LNCaP clone FGC (cell line): ENCODE results near the gene FHL3.

ENCODE experiments used
- DNase-seq: peaks from one replicate; pipeline ENCODE4 v3.0.0-alpha.2; 2011; ENCODE audit warnings: low read depth
- H3K4me3 ChIP-seq: 2 replicates; pipeline ENCODE4 v1.5.1; 2011; ENCODE audit warnings: mild to moderate bottlenecking, low read depth, low read length, control low read depth
- CTCF ChIP-seq: IDR thresholded peaks from 2 replicates; pipeline ENCODE4 v1.5.1; 2012; ENCODE audit warnings: mild to moderate bottlenecking; ENCODE audit not compliant: control insufficient read depth, insufficient read depth; ENCODE audit errors: extremely low read depth

FHL3 gene

GRCh38 chr1:38000233-38000528 is 5.1 kb downstream of the FHL3 start:
- no peak for TF ChIP-seq CTCF
- no peak overlapping the region for H3K4me3 ChIP-seq
- DNase-seq = no peak

DNA sequence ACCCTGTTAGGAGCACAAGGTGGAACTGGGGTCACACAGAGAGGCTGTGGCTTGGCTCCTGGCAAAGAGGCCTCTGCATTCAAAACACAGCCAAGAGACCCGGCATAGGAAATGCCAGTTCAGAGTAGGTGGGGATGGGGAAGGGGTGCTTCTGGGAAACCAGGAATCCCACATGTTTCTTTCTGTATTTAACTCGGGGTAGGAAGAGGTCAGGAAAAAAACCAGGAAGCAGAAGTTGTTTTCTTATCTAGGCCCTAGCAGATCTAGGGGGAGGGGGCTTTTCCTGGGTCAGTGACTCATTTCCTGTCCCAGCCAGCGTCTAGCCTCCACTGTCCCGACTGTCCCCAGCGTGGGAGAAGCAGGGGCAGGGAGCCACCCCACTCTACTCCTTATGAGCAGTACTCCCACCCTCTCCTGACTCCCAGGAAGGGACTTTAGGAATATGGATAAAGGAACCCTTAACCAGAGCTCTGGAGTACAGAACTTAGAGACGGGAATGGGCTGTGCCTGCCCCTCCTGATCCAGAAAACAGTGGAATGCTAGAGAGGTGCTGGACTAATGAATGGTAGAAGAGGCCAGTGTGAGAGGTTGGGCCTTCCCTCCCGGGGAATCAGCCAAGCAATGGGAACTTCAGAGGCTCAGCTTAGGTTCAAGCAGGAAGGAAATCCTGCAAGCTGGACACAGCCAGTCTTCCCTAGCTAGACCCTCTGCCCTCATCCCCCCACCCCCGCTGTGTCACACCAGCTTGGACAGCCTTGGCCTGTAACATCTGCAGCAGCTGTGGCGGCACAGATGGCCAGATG is 5.7 kb downstream of the FHL3 start:
- H3K4me3 ChIP-seq = no peak overlapping the region
- no peak for DNase-seq
- no peak for TF ChIP-seq CTCF

DNA sequence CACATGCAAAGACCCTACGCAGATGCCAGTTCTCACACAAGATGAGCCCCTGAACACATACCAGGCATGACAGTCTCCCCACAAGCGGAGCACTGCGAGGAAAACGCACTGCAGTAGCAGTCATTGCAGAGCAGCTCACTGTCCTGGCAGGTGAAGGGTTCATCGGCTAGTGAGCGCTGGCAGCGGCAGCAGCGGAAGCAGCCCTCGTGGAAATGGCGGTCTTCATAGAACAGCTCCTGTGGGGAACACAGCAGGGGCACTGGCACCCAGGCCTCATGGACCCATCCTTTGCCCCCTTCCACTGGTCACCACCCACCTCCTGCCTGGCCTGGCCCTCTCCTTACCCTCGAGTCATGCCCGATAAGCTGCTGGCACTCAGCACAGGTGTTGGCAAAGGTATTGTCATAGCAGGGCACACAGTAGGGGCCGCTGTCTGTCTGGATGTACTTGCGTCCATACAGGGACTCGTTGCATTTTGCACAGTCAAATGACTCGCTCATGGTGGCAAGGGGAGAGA is 6.3 kb downstream of the FHL3 start:
- no peak for DNase-seq
- H3K4me3 ChIP-seq = no peak overlapping the region
- TF ChIP-seq CTCF = no peak

DNA sequence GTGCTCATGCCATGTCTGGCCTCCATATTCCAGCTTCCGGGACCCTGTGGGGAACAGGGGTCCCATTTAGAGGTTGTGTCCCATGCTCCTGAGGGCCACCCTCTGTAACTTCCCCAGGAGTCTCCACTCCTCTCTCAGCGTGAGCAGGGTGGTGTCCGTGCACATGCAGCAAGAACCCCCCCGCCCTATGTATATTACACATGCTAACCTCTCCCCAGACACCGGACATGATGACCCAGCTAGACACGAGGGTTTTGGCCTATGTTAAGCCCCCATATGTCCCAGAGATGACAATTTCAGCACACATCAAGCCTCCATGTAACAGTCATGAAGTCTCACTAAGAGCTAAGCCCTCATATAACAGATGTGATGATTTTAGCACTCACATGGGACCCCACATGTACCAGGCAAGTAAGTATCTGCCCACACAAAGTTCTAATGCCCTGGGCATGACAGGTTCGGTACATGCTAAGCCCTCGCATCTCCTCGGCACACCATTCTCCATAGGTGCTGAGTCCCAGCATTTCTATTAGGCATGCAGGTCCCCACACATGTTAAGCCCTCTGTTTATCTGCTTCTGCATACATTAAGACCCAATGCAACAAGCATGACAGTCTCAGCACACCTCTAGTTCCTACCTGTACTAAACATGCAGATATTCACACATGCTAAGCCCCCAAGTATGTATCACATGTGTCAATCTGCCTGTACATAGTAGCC is 7.1 kb downstream of the FHL3 start:
- no peak for DNase-seq

DNA sequence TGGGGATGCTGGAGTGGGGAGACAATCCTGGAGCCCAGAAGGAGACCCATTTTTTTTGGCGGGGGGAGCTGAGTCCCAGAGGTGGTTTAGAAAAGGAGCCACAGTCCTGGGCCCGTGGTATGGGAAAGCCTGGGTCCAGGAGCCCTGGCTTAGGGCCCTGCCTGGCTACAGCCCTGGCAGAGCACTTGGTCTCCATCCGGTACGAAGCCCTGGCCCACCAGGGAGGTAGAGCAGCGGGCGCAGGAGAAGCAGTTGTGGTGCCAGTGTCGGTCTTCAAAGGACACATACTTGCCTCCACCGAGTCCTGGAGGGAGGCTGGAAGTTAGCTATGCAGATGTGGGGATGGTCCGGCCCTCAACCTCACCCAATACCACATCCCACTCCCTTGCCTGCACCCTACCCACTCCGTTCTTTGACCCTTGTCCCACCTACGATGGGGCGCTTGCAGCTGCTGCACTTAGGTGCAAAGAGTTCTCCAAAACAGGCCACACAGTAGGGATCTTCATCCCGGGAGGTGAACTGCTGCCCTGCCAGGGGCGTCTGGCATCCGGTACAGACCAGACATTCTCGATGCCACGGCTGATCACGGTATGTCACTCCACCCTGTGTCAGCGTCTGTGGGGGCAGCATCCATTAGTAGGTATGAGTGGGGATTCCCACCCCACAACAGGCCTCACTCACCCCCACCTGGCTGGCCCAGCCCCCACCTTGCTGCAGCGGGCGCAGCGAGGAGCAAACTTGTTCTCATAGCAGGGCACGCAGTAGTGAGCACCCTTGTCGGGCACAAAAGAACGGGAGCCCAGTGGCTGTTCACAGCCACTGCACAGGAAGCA is 7.8 kb downstream of the FHL3 start:
- TF ChIP-seq CTCF = no peak
- DNase-seq = no peak
- H3K4me3 ChIP-seq = no peak overlapping the region

More for the DNA sequence above, 7.1 kb downstream of the FHL3 start:
- no peak for TF ChIP-seq CTCF
- H3K4me3 ChIP-seq = no peak overlapping the region

GRCh38 chr1:37995751-37996345 is 9.5 kb downstream of the FHL3 start:
- no peak overlapping the region for H3K4me3 ChIP-seq
- TF ChIP-seq CTCF = no peak
- no peak for DNase-seq
